ENCODE data around the gene AKAP7. TPM values are rescaled to one million over a fixed set of nuclear protein-coding genes. Genes with fewer than 3 reads are reported as not detected.

The AKAP7 gene
- total and polyA plus RNA-seq, 2 donors (not counting 3 experiments of a cell fraction or from before 2014, with no cell fraction given), result 0.76 to 3.3 TPM

- no peak overlapping the region for H3K4me3 ChIP-seq (replicated peaks in 1 of 3; ENCODE audit: insufficient read depth in 1 of 3, low read depth in 1 of 3, low read length in 3 of 3)
- ChIA-PET CTCF (no interaction called here), POLR2A (no interaction called here)
- FAIRE-seq (no peak), DNase-seq (ENCODE audit: low read depth, low spot score) (no peak)
- H3K36me3 ChIP-seq (ENCODE audit: control insufficient read depth in 2 of 2, extremely low read depth in 1 of 2, insufficient read depth in 2 of 2, low read length in 2 of 2), result no peaks in the 10 kb centered on the region
- no peak overlapping the region for H3K4me2 ChIP-seq (ENCODE audit: insufficient read depth, low read length)
- no peaks in the 10 kb centered on the region for H3K79me2 ChIP-seq (ENCODE audit: control insufficient read depth, insufficient read depth, low read length)
- no peak overlapping the region for H2AFZ ChIP-seq (ENCODE audit: low read depth, low read length)
- no TSS peak for BruUV-seq (replicated peaks)
- H3K4me1 ChIP-seq (ENCODE audit: control insufficient read depth, extremely low read depth, insufficient read depth, low read length), result no peaks in the 10 kb centered on the region
- dilution Hi-C loops (cut with MboI; ENCODE audit: extremely low pct_ligation_motif_present, low sequenced_read_pairs), result no loop called here
- H3K9me3 ChIP-seq (replicated peaks; ENCODE audit: control insufficient read depth, insufficient read depth, low read length), result no peaks in the 10 kb centered on the region
- H3K9me1 ChIP-seq (replicated peaks; ENCODE audit: control insufficient read depth, extremely low read depth, insufficient read depth, low read length), result no peaks in the 10 kb centered on the region
- TF ChIP-seq EZH2 (IDR thresholded peaks at IDR 0.05; ENCODE audit: borderline replicate concordance, low read depth, low read length, severe bottlenecking), result no peak
- TF ChIP-seq, protein P1, sequence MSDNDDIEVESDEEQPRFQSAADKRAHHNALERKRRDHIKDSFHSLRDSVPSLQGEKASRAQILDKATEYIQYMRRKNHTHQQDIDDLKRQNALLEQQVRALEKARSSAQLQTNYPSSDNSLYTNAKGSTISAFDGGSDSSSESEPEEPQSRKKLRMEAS (IDR thresholded peaks at IDR 0.05; ENCODE audit: insufficient read depth, insufficient read length), result no peak
- TF ChIP-seq GATA2 (IDR thresholded peaks at IDR 0.05; ENCODE audit: insufficient read depth, insufficient read length, low read depth, low read length), result no peak
- no peak for TF ChIP-seq MYC (IDR thresholded peaks at IDR 0.05; ENCODE audit: low read depth, low read length)
- TF ChIP-seq POLR2AphosphoS5 (IDR thresholded peaks at IDR 0.05; ENCODE audit: insufficient read depth, low read depth, low read length), result no peak
- TF ChIP-seq, protein P2, sequence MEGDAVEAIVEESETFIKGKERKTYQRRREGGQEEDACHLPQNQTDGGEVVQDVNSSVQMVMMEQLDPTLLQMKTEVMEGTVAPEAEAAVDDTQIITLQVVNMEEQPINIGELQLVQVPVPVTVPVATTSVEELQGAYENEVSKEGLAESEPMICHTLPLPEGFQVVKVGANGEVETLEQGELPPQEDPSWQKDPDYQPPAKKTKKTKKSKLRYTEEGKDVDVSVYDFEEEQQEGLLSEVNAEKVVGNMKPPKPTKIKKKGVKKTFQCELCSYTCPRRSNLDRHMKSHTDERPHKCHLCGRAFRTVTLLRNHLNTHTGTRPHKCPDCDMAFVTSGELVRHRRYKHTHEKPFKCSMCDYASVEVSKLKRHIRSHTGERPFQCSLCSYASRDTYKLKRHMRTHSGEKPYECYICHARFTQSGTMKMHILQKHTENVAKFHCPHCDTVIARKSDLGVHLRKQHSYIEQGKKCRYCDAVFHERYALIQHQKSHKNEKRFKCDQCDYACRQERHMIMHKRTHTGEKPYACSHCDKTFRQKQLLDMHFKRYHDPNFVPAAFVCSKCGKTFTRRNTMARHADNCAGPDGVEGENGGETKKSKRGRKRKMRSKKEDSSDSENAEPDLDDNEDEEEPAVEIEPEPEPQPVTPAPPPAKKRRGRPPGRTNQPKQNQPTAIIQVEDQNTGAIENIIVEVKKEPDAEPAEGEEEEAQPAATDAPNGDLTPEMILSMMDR (IDR thresholded peaks at IDR 0.05; ENCODE audit: extremely low read depth in 1 of 2, insufficient read depth in 1 of 2, low read depth in 1 of 2, low read length in 2 of 2), result no peak
- TF ChIP-seq FOS (IDR thresholded peaks at IDR 0.05; ENCODE audit: borderline replicate concordance, insufficient read depth, low read length), result no peak
- TF ChIP-seq POLR2A (IDR thresholded peaks at IDR 0.05; ENCODE audit: low read depth, low read length), result no peak
- TF ChIP-seq JUN (IDR thresholded peaks at IDR 0.05; ENCODE audit: borderline replicate concordance, insufficient read depth, insufficient read length, low read depth), result no peak
- no peaks in the 10 kb centered on the region for H4K20me1 ChIP-seq (replicated peaks; ENCODE audit: control insufficient read depth, extremely low read depth, insufficient read depth, low read length)
- H3K27me3 ChIP-seq (ENCODE audit: control insufficient read depth in 2 of 2, insufficient read depth in 2 of 2, low read length in 2 of 2), result no peaks in the 10 kb centered on the region
- no peak overlapping the region for H3K27ac ChIP-seq (ENCODE audit: insufficient read depth, low read depth, low read length)
- intact Hi-C loops (cut with micrococcal nuclease), result no loop called here
- no peak overlapping the region for H3K9ac ChIP-seq (replicated peaks; ENCODE audit: extremely low read depth, insufficient read depth, low read length)
Observed at GRCh38 chr6:131161987-131162386, 26.7 kb downstream of the AKAP7 start.
